Testis (tissue), 2 donors: ENCODE measurements around the gene UVRAG.

Experiments used
- CTCF ChIP-seq, 3 experiments: fragments of 450-650 bp in 2 of 3; fragments of 200-600 bp in 1 of 3; sonication (generic) in 1 of 3; IDR thresholded peaks; one replicate each; pipeline ENCODE4 v1.5.1; 2016 to 2019; ENCODE audit warnings: antibody characterized with exemption in 3 of 3, mild to moderate bottlenecking in 2 of 3, moderate library complexity in 1 of 3
- POLR2A ChIP-seq: fragments of 450-650 bp; IDR thresholded peaks from one replicate; pipeline ENCODE4 v1.6.1; 2017; ENCODE audit warnings: antibody characterized with exemption, mild to moderate bottlenecking, moderate library complexity

GRCh38 chr11:76005756-76006155, 190.7 kb downstream of the UVRAG start:
- TF ChIP-seq CTCF (IDR thresholded peaks at IDR 0.05) (no peak), POLR2A (no peak)
